Pulmonary artery endothelial cell (primary cell): Measurements from ENCODE around the gene TAP2. TPM values are rescaled to one million over a fixed set of nuclear protein-coding genes. Genes with fewer than 3 reads are reported as not detected.

Experiments
- DNase-seq: peaks from one replicate; pipeline ENCODE4 v3.0.0-alpha.2; 2011; ENCODE audit warnings: low read depth, low spot score
- total RNA-seq: library from RNA; depleted of rRNA; stranded (reverse); fragments of >200 nt; gene quantifications from 2 replicates; pipeline ENCODE4 v1.2.3, GENCODE V29; 2014

The TAP2 gene
- total RNA-seq, 1 donor from 2014 or later, result 35.9 TPM

GRCh38 chr6:32854376-32855178, 16.0 kb upstream of the TAP2 start:
- no peak for DNase-seq

- peak; percentile 71 for DNase-seq
Observed at GRCh38 chr6:32853541-32854375, 15.2 kb upstream of the TAP2 start, which contains the start of the genes PSMB9 and TAP1. PSMB9 (plus strand) TSS chr6:32854192; CDS start chr6:32854230, 38 bp downstream. TAP1 (minus strand) TSS chr6:32853704; CDS start chr6:32853636, 68 bp downstream.

GRCh38 chr6:32852844-32853540, 14.5 kb upstream of the TAP2 start:
- no peak for DNase-seq

- no peak for DNase-seq
Observed at GRCh38 chr6:32852018-32852843, 13.7 kb upstream of the TAP2 start.

- DNase-seq, result no peak
Observed at GRCh38 chr6:32851025-32851424, 12.5 kb upstream of the TAP2 start.

GRCh38 chr6:32849126-32849525, 10.6 kb upstream of the TAP2 start:
- no peak for DNase-seq

GRCh38 chr6:32847795-32848194, 9.3 kb upstream of the TAP2 start:
- no peak for DNase-seq

- no peak for DNase-seq
Observed at GRCh38 chr6:32847004-32847403, 8.5 kb upstream of the TAP2 start.

GRCh38 chr6:32845384-32845884, 6.9 kb upstream of the TAP2 start:
- DNase-seq, result no peak

GRCh38 chr6:32844839-32845383, 6.4 kb upstream of the TAP2 start:
- DNase-seq, result no peak

GRCh38 chr6:32843979-32844838, 5.7 kb upstream of the TAP2 start, which contains the start of gene PSMB8:
PSMB8 (minus strand) TSS chr6:32844047; CDS start chr6:32843996, 51 bp downstream.
- peak; percentile 69 for DNase-seq

GRCh38 chr6:32843331-32843978, 4.9 kb upstream of the TAP2 start:
- DNase-seq, result no peak

GRCh38 chr6:32842690-32843089, 4.2 kb upstream of the TAP2 start:
- no peak for DNase-seq

- no peak for DNase-seq
Observed at GRCh38 chr6:32842021-32842650, 3.6 kb upstream of the TAP2 start.

GRCh38 chr6:32840604-32841246, 2.2 kb upstream of the TAP2 start:
- DNase-seq, result no peak

- no peak for DNase-seq
Observed at GRCh38 chr6:32839356-32839755, 817 bp upstream of the TAP2 start.

GRCh38 chr6:32837651-32838113, 857 bp downstream of the TAP2 start:
- DNase-seq, result no peak

- no peak for DNase-seq
Observed at GRCh38 chr6:32836873-32837272, 1.7 kb downstream of the TAP2 start.
